Embryonic facial prominence (tissue), 1 donor: ENCODE results near the gene RAB7B.

Experiments
- DNase-seq: peaks from one replicate; pipeline ENCODE4 v3.0.0-alpha.2; 2016; ENCODE audit errors: extremely low spot score

The RAB7B gene

DNA sequence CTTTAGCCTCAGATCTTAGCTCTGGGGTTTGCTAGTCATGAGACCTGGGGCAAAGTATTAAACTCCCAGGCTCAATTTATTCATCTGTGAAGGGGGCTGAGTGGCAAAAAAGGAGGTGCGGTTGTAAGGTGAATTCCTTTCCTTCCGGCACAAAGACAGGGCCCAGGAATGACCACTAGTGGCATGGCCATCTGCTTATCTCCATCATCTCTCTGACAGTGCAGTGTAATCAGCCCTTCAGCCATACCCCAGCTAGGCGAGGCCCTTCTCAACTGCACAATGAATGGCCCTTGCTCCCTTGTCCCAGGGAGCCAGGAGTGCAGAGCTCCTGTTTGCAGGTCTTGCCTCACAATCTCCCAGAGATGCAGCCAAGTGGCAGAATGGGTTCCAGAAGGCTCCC, 54.3 kb downstream of the RAB7B start:
- no peak for DNase-seq

DNA sequence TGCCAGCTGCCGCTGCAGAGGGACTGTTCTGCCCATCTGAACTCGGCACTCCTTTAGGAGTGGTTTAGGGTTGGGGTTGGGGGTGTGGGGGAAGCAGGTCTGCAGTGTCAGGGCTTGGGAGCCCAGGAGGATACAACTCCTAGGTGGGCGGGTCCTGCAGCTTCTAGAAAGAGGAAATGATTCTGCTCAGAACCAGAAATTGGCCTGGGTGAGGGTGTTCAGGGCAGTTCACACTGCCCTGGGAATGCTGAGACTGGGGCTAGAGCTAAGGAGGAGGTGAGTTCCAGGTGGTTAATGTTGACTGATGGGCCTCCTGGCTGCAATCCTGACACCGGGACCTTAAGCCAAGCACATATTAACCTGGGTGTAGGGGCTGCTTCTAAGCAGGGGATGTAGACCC, 55.2 kb downstream of the RAB7B start:
- DNase-seq = no peak

DNA sequence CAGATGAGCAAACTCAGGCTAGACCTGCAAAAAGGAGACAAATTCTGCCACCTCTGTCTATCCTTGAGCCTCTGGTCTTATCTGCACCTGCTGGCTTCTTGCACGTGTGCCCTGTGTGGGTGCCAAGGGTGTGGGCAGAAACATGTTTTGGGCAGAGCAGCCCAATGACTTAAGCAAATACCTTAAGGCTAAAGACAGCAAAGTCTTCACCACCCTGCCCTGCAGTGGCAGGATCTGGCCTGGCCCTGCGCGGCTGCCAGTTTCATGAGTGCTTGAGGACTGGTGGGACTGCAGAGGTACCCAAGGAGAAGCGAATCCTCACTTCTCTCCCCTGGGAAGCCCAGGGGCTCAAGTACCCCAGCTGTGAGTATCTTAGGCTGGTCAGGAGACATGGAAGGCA, 56.2 kb downstream of the RAB7B start:
- DNase-seq = no peak

DNA sequence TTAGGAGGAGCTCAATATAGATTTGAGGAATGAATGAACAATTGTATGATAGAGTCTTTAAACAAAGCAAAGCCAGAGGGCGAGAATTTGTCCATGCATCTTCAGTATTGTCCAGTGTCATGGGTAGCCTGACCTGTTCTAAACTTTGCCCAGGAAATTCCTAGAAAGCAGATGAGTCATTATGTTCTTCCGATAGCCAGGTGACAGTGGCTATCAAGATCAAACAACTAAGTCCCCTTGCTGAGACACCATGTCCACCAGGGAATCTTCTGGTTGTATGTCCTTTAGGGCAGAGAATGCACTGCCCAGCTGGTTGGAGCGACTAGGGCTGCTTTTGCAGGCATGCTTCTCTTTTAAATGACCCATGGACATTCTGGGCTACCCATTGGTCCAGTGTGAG, 58.1 kb downstream of the RAB7B start:
- no peak for DNase-seq

DNA sequence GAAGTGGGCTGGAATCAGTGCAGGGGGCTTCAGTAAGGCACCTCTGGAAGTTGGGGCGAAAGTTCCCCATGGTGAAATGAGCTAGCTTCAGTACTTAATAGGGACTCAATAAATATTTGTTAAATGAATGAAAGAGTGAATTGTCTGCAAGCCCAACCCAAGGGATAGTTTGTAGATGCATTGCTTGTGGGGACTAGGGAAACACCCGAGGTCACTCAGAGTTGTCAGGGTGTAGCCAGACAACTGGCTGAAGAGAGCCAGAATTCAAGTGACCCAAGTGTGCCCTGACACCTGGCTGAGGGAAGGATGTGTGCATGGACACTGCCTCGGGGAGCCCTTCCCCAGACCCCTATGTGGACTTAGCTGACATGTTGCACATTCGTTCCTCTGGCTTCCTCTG, 58.7 kb downstream of the RAB7B start:
- no peak for DNase-seq

DNA sequence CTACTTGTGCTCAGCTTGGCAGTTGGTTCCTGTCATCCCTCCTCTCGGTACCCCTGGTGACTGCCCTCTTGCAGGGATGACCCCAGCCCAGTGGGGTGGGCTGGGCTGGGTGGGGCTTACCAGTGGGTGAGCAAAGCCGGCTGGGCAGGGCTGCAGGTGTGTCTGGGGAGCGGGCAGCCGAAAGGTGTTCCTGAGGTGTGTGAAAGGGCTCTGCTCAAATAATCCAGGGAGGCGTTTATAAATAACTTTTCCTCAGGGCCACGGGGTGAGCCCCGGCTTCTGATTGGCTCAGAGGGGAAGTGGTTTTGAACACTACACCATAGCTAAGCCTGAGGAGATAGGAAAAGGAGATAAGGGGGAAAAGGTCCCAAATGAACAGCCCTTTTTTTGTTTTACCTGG, 60.0 kb downstream of the RAB7B start, which contains the start of gene SLC26A9:
SLC26A9 (minus strand) TSS at position 212 of the 400 bp plus-strand sequence. CDS start 7,636 bp downstream, outside the sequence.
- no peak for DNase-seq

DNA sequence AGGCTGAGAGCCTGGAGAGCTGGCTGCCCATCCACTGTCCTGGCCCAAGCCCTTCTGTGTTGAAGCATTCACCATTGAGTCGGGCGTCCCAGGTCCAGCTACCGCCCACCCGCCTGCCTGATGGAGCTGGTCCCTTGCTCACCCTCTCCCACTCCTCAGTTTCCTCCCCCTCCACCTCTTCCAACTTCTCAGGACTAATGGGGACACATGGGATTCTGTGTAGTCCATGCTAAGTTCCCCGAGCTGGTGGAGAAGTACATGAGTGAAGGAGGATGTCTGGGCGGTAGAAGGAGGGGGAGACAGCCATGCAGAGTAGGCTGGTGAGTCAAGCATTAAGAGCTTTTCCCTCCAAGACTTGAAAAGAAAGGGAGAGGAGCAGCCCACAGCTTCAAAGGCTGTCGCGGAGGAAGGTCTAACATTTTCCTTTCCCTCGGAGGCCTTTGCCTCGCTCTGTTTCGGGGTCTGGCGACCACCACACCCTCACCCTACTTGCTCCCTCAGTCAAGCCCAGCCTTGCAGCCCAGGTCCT, 60.5 kb downstream of the RAB7B start:
- DNase-seq = no peak

DNA sequence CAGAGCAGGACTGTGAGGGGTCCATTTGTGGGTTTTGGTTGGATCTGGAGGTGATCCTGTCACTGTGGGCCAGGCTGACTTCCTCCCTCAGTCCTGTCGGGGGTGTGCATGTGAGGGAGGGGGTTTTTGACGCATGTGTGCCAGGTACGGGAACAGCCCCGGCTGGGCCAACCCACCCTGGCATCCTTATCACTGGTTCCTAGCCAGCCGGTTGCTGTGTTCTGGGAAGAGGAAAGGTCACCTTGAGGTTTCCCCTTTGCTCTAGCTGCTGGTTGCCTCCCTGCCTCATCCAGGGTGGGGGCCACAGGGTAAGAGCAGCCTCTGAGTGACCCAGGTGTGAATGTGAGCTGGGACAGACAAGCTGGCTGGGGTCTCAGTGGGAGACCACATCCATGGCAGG, 62.5 kb downstream of the RAB7B start:
- no peak for DNase-seq

DNA sequence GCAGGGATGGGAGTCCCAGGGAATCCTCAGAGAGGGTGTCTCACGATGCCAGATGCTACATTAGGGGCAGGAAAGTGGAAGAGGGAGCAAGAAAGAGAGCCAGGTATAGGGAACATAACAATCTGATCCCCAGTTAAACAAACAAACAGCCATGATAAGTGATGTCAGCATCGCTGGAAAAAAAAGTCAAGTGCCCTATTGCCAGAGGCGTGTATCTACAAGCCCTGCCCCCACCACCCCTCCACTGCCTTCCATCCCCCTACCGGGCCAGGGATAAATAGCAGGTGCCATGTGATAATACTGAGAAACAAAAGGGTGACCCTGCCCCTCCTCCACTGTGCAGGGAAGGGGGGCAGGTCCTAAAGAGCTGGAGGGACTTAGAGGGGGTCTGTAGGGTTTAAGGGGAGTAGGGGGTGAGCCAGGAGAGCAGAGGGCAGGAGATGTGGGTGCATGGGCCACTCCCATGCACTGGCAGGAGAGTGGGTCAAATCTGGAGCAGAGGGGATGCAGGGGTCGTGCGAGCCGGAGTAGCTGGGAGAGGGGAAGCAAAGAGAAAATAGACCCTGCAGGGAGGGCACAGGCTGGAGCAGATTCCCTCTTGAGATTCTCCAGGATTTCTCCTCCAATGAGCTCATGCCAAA, 63.4 kb downstream of the RAB7B start:
- DNase-seq = no peak

DNA sequence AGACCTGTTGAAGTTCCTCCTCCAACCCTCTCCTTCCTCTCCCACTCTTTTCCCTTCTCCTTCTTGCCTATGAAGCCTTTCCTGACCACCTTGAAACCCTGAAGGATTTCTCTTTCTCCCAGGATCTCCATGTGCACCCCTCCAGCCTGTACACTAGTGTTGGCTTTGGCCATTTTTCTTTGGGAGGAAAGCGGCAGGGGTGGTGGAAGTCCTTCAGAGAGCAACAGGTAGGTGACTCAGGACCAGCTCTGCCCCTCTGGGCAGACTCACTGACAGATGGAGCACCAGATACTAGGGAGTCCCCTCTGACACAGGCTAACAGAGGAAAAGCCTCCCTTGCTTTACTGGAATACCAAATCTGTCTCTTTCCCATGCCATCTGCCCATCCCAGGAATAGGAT, 64.5 kb downstream of the RAB7B start:
- no peak for DNase-seq

DNA sequence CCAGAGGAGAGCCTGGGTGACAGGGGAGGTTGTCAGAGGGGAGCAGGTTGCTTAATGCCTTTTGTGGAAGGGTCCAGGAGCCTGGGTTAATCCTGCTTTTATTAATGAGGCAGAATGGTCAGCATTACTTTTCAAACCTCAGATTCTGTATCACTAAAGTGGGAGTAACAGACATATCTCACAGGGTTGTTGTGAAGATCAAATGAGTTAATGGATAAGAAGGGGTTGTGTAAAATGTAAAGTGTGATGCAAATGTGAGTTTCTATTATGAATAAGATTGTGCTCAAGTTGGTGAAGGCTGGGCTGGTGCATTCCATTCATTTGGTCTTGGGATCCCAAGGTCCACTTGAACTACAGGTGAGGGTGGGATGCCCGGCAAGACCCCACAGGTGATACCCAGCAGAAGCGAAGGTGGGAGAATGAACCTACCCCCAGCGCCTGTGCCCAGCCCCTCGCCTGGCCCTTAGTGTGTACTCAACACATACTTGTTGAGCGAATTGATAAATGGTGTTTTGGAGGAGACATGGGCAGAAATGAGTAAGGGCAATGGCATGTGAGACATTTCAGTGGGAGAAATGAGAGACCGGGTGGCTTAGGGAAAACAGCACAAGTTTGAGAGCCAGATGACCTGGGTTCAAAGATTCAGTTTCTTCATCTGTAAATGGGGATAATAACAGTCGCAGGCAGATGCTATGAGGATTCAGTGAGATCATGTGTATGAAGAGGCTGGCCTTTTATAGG, 66.2 kb downstream of the RAB7B start:
- DNase-seq = no peak

DNA sequence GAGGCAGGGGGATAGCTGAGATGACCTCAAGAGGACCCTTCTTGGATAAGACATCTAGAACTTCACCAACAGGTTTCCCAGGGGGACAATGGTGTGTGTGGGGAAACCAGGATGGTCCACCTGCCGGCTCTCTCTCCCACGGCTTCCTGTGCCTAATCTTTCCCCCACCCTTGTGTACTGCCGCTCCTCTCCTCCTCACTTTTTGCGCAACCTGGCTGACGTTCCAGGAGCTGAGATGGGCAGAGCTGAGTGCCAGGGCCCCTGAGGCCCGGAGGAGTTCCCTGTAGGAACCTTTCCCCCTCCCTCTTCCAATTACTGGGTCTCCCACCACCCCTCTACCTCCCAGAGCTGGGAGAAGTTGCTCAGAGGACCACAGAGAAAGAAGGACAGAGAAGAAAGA, 66.9 kb downstream of the RAB7B start:
- DNase-seq = no peak

DNA sequence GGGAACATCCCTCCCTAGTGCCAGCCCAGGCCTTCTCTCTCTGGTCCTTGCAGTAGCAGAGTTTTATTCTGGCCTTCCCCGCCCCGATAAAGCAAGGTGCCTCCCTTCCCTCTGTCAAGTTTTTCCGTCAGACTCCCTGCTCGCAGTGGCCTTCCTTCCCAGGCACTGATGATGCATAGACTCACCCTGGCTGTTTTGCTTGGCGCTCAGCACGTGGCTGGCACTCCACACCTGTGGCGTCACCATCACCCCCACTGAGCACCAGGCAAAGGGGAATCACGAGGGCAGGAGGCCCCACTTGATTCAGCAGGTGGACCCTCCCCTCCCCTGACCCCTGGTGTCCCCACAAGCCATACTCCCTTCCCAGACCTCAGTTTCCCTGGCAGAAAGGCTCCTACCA, 67.3 kb downstream of the RAB7B start:
- DNase-seq = no peak

DNA sequence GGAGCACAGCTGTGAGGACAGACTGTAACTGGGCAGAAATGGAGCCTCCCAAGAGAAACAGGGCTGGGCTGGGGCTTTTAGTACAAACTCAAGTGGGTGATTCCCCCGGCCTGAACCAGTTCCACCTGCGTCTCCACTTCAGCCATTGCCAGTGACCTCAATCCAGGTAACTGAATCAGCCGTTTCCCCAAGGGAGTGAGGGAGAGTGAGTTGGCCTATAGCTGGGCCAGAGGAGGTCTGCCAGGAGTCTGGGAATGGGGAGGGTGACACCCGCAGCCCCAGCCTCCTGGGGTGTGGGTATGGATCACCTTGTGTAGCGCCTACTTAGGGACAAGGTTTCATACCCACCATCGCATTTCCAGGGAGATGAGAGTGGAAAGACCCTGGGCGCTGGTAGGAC, 68.4 kb downstream of the RAB7B start:
- DNase-seq = no peak

DNA sequence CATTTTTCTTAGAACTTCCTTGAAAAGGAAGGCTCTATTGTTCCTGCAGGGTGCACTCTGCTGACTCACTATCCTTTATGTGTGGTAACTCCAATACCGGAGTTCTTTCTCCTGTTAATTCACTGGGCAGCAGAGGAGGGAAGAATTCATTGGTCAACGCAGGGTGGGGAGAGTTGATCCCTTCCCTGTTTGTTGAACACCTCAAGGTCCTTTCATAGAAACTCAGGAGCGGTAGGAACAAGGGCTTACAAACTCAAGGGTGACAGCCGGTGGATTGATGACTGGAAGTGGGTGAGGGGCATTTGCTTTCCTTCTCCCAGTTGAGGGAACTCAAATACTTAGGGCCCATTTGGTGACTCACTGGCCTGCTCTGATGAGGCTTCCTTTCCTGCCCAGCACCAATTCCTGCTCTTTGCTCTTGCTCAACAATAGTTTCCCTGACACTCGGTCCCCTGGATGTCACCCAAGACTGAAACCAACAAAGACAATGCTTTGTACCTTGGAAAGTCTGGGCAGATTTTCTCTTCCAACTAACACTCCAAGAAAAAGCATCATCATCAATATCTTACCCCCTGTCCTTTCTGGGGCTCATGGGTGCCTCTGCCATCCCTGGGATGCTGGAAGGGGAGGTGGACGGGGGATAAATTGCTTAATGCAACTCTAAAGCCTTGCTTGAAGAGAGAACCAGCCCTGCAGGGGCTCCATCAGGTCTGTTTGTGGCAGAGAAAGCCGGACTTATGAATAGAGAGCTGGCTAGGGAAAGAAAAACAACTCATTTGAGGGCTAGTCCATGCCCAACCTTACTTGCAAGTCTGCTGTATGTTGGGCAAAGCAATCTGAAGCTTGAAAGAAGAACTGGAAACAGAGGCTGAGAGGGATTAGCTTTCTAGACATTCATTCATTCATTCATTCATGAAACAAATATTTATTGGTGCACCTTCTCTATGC, 69.2 kb downstream of the RAB7B start:
- no peak for DNase-seq

DNA sequence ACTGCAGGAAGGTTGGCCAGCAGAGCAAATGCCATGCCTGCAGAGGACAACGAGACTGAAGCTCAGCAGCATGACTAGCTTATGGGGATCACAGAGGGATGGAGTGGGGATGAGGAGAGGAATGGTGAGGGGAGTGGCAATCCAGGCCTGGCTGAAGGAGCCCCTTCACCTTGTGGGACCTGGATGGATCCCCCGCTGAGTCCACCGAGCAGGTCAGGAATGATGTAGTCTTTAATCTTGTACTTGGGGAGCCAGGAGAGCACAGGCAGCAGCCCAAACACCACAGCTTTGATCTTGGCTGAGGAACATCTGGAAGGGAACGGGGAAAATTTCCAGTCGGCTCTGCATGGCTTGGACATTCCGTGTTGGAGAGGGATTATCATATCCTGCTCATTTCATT, 70.4 kb downstream of the RAB7B start:
- no peak for DNase-seq

DNA sequence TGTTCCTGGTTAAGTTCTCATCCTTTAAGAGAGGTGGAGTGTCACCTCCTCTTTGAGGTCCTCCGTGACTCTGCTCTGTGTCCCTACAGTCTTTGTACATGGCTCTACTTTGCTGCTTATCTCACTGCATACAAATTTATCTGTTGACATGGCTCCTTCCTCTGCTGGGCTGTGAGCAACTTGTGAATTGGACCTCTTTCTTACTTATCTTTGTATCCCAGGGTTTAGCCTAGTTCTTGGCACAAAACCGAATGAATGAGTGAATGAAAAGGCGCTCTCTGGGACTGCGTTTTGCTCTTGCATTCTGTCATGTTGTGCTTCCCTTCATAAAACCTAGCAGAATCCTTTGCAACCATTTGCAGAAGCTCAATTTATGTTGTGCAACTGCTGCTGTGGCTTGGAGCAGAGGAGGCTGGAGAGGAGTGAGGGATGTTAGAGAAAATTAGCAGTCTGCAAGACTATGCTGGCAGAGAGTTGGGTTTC, 72.4 kb downstream of the RAB7B start:
- DNase-seq = no peak

DNA sequence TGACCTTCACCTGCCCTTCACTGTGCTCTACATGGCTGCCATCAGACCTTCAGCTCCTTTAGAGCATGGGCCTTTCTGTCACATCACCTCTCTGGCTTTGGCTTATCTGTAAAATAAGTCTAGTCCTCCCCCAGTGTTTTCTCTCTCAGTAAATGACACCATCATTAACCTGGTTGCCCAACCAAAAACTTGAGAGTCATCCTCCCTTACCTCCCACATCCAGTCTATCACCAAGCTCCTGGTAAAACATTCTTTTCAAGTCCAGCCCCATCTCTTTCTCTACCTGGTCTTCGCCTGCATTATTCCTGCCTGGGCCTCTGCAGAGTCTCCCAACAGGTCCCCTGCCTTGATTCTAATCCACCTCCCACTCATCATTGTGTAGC, 73.0 kb downstream of the RAB7B start:
- DNase-seq = no peak

DNA sequence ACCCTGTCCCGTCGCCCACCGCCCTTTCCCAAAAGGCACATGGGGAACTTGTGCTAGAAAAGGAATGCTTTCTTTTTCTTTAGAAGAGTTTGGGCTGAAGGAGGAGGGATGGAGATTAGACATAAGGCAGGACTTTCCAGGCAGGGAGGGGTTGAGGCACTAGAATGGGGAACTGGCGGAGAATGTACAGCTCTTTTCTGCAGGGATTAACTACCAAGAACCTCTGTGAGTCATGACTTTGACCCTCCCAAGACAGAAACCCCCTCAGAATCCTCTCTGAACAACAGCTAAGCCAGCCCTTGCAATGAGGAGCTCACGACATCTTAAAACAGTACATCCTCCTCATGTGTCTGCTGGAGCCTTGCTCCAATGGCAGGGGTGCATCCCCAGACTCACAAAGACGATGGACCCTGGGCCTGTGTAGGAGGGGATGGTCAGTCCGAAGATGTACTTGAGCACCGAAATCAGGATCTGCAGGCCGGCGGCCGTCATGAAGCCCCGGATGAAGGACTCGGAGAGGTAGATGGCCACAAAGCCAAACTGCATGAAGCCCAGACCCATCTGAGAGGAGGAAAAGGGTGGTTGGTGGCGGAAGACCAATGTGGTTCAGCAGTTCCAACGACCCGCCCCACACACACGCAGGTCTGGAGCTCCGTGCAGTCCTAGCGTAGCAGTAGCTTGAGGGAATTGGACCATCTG, 73.5 kb downstream of the RAB7B start:
- DNase-seq = no peak

DNA sequence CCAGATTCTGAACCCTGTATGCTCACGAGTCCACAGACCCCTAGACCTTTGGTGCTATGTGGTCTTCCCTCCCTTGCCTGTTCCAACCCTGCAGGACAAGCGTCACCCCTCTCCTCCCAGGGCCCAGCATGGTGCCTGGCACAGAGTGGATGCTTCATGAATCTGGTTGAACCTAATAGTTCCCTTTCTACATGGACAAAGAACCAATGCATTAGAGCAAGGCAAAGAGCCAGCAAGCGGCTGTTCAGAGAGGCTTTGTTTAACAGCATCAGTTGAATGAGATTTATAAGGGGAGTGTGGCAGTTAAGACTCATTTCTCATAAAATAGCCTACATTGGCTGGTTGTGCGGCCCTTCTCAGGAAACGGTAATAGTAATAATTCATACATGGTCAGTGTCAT, 74.9 kb downstream of the RAB7B start:
- DNase-seq = no peak

DNA sequence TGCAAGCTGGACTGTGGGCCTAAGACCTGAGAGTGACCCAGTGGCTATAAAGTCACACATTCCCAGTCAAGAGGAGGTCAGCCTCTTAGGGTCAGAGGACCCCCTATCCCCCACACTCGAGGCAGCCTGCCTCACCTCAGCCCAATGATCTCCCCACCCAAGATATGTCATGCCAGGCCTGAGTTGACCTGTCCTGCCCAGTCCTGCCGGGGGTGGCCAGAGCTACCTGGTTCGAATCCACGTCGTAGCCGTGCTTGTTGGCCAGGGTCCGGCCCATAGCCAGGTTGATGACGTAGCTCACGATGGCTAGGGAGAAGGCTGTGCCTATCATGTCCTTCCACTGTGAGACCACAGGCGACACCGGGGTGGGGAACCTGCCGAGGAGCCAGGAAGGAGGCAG, 75.5 kb downstream of the RAB7B start:
- no peak for DNase-seq

DNA sequence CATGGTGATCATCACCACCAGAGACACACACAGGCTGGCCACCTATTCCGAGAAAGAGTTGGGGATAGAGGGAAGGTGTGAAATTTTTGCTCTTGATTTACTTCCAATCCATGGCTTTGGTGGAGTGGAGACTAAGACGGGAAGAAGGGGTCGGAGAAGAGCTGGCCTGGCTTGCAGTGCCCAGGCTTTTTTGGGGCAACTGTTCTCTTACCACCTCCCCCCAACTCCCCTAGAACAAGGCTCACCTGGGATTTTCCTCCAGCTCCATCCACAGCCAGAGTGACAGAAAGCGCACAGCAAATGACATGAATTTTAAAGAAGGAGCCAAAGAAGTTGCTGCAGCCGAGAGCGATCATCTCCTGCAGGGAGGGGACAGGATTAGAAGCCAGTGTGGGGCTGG, 75.9 kb downstream of the RAB7B start:
- no peak for DNase-seq
